HCT116 (cell line): ENCODE results near the gene TPTE2. TPM values are rescaled to one million over a fixed set of nuclear protein-coding genes. Genes with fewer than 3 reads are reported as not detected.

Source experiments
- ATAC-seq: fragments of 200-7000 bp; cut with Tn5 transposase; 2 replicates; pipeline ENCODE4 v1.9.1; 2020; ENCODE audit warnings: mild to moderate bottlenecking, moderate library complexity
- BruUV-seq: library from RNA; stranded (reverse); fragments of 400-500 nt; replicated peaks from 2 replicates; lab custom pipeline; 2021; lab: Mats Ljungman, UMichigan
- CTCF ChIA-PET: fragments of 300-600 bp; sonication (Branson Sonifier 250); formaldehyde crosslinking; loops from one replicate; lab custom pipeline; 2021; ENCODE audit warnings: antibody characterized with exemption; lab: Charles Lee
- POLR2A ChIA-PET: fragments of 300-600, 350-600 bp; sonication (Branson Sonifier 250); formaldehyde crosslinking; loops from one replicate; lab custom pipeline; 2021; ENCODE audit warnings: antibody characterized with exemption; lab: Charles Lee
- RAD21 ChIA-PET, 2 experiments: fragments of 300-600 bp; sonication (Branson Sonifier 250); formaldehyde crosslinking; loops; one replicate each; lab custom pipeline; 2023; ENCODE audit warnings: low total read pairs in 2 of 2; ENCODE audit not compliant: uncharacterized antibody in 2 of 2, unreplicated experiment in 2 of 2, low non-redundant PET in 1 of 2; lab: Charles Lee
- DNase-seq: peaks from one replicate; pipeline ENCODE4 v3.0.0-alpha.2; 2010; ENCODE audit warnings: low read depth, low spot score
- H2AFZ ChIP-seq: fragments of 200-600 bp; shearing (Covaris generic), sonication (generic); 2 replicates; pipeline ENCODE4 v1.6.1; 2017; ENCODE audit warnings: low read depth, mixed run types, mixed read lengths, antibody characterized with exemption, low read length; ENCODE audit not compliant: poor library complexity, severe bottlenecking
- H3K27ac ChIP-seq: 2 replicates; pipeline ENCODE4 v1.5.1; 2012; ENCODE audit warnings: low read depth, low read length
- H3K27me3 ChIP-seq: fragments of 200-600 bp; sonication (generic); 2 replicates; pipeline ENCODE4 v1.6.1; 2016; ENCODE audit warnings: mixed run types, low read length, mixed read lengths; ENCODE audit not compliant: insufficient read depth
- H3K36me3 ChIP-seq, 2 experiments: fragments of 200-500 bp in 1 of 2; fragments of 200-600 bp in 1 of 2; sonication (Bioruptor generic) in 1 of 2; sonication (generic) in 1 of 2; 2 replicates each; pipeline versions ENCODE4 v1.5.1 to v1.6.1; 2014 to 2016; ENCODE audit warnings: low read length in 2 of 2, inconsistent platforms in 1 of 2, mixed read lengths in 1 of 2, mixed run types in 1 of 2; ENCODE audit not compliant: insufficient read depth in 2 of 2, control insufficient read depth in 1 of 2
- H3K4me1 ChIP-seq, 2 experiments: fragments of 200-600 bp in 1 of 2; sonication (generic) in 1 of 2; 2 replicates each; pipeline versions ENCODE4 v1.5.1 to v1.6.1; 2012 to 2017; ENCODE audit warnings: low read length in 2 of 2, inconsistent platforms in 1 of 2, mild to moderate bottlenecking in 1 of 2, mixed read lengths in 1 of 2, mixed run types in 1 of 2, moderate library complexity in 1 of 2; ENCODE audit not compliant: insufficient read depth in 2 of 2, control insufficient read depth in 1 of 2
- H3K4me2 ChIP-seq: fragments of 200-600 bp; sonication (generic); 2 replicates; pipeline ENCODE4 v1.6.1; 2017; ENCODE audit warnings: mixed run types, low read length, mixed read lengths
- H3K4me3 ChIP-seq, 2 experiments: fragments of 200-600 bp in 1 of 2; sonication (generic) in 1 of 2; replicated peaks in 1 of 2; 2 replicates each; pipeline ENCODE4 v1.5.1; 2011 to 2016; ENCODE audit warnings: low read length in 2 of 2, control low read depth in 1 of 2, low read depth in 1 of 2, mild to moderate bottlenecking in 1 of 2, mixed read lengths in 1 of 2, mixed run types in 1 of 2
- H3K79me2 ChIP-seq: fragments of 200-600 bp; sonication (generic); 2 replicates; pipeline ENCODE4 v1.6.1; 2017; ENCODE audit warnings: mild to moderate bottlenecking, mixed run types, low read length, moderate library complexity, mixed read lengths; ENCODE audit not compliant: insufficient read depth
- H3K9ac ChIP-seq: fragments of 200-600 bp; sonication (generic); 2 replicates; pipeline ENCODE4 v1.6.1; 2016; ENCODE audit warnings: low read length, mixed read lengths
- H3K9me2 ChIP-seq: fragments of 200-600 bp; sonication (generic), shearing (Covaris generic); 2 replicates; pipeline ENCODE4 v1.6.1; 2017; ENCODE audit warnings: mixed run types, mild to moderate bottlenecking, moderate library complexity; ENCODE audit not compliant: insufficient read depth
- H3K9me3 ChIP-seq, 2 experiments: fragments of 200-500 bp in 1 of 2; fragments of 200-600 bp in 1 of 2; sonication (Bioruptor generic) in 1 of 2; sonication (generic) in 1 of 2; 2 replicates each; pipeline ENCODE4 v1.6.1; 2014 to 2017; ENCODE audit warnings: low read length in 2 of 2, mixed read lengths in 2 of 2, inconsistent platforms in 1 of 2, low read depth in 1 of 2, mild to moderate bottlenecking in 1 of 2, mixed run types in 1 of 2, moderate library complexity in 1 of 2; ENCODE audit not compliant: control insufficient read depth in 1 of 2, insufficient read depth in 1 of 2
- H4K20me1 ChIP-seq: fragments of 200-600 bp; sonication (generic), shearing (Covaris generic); 2 replicates; pipeline ENCODE4 v1.6.1; 2017; ENCODE audit warnings: mixed run types, mild to moderate bottlenecking, moderate library complexity; ENCODE audit not compliant: insufficient read depth
- ATF3 ChIP-seq: IDR thresholded peaks from 2 replicates; pipeline ENCODE4 v1.6.1; 2012
- CBX3 ChIP-seq: IDR thresholded peaks from 2 replicates; pipeline ENCODE4 v1.6.1; 2012; ENCODE audit warnings: low read depth
- CEBPB ChIP-seq: IDR thresholded peaks from 2 replicates; pipeline ENCODE4 v1.6.1; 2012; ENCODE audit warnings: low read depth
- CTCF ChIP-seq, 3 experiments: fragments of 200-600 bp in 1 of 3; sonication (generic) in 1 of 3; IDR thresholded peaks in 2 of 3; conservative IDR thresholded peaks in 1 of 3; 2 replicates each; pipeline ENCODE4 v1.5.1; 2012 to 2017; ENCODE audit warnings: low read depth in 2 of 3, low read length in 2 of 3, antibody characterized with exemption in 1 of 3, borderline replicate concordance in 1 of 3, control low read depth in 1 of 3, mild to moderate bottlenecking in 1 of 3, mixed read lengths in 1 of 3, mixed run types in 1 of 3, moderate library complexity in 1 of 3; ENCODE audit not compliant: insufficient read depth in 1 of 3
- EGR1 ChIP-seq: IDR thresholded peaks from 2 replicates; pipeline ENCODE4 v1.6.1; 2012; ENCODE audit warnings: low read depth
- ELF1 ChIP-seq: IDR thresholded peaks from 2 replicates; pipeline ENCODE4 v1.6.1; 2012; ENCODE audit warnings: low read depth, borderline replicate concordance
- EZH2phosphoT487 ChIP-seq: fragments of 200-600 bp; IDR thresholded peaks from 2 replicates; pipeline ENCODE4 v1.6.1; 2018; ENCODE audit warnings: antibody characterized with exemption, borderline replicate concordance
- FOSL1 ChIP-seq: IDR thresholded peaks from 2 replicates; pipeline ENCODE4 v1.6.1; 2012; ENCODE audit warnings: low read depth
- JUND ChIP-seq: IDR thresholded peaks from 2 replicates; pipeline ENCODE4 v1.6.1; 2012
- POLR2A ChIP-seq: IDR thresholded peaks from 2 replicates; pipeline ENCODE4 v1.7.0; 2011; ENCODE audit warnings: borderline replicate concordance; ENCODE audit not compliant: insufficient read depth, insufficient read length; ENCODE audit errors: extremely low read depth
- POLR2AphosphoS5 ChIP-seq: IDR thresholded peaks from 2 replicates; pipeline ENCODE4 v1.6.1; 2011; ENCODE audit warnings: mild to moderate bottlenecking, low read depth, low read length, moderate library complexity
- RAD21 ChIP-seq: IDR thresholded peaks from 2 replicates; pipeline ENCODE4 v1.6.1; 2012; ENCODE audit warnings: low read depth, mild to moderate bottlenecking
- SIN3A ChIP-seq: IDR thresholded peaks from 2 replicates; pipeline ENCODE4 v1.6.1; 2012; ENCODE audit warnings: low read depth
- SP1 ChIP-seq: IDR thresholded peaks from 2 replicates; pipeline ENCODE4 v1.6.1; 2012; ENCODE audit warnings: low read depth
- SRF ChIP-seq: IDR thresholded peaks from 2 replicates; pipeline ENCODE4 v1.6.1; 2012; ENCODE audit warnings: low read depth
- TCF7L2 ChIP-seq: IDR thresholded peaks from 2 replicates; pipeline ENCODE4 v1.7.0; 2011; ENCODE audit warnings: borderline replicate concordance, inconsistent platforms; ENCODE audit not compliant: insufficient read depth, insufficient read length; ENCODE audit errors: extremely low read depth
- YY1 ChIP-seq: IDR thresholded peaks from 2 replicates; pipeline ENCODE4 v1.6.1; 2011; ENCODE audit warnings: low read length, low read depth, moderate library complexity, mild to moderate bottlenecking; ENCODE audit not compliant: insufficient replicate concordance; ENCODE audit errors: extremely low read depth
- ZFX ChIP-seq: fragments of 450-650 bp; IDR thresholded peaks from 2 replicates; pipeline ENCODE4 v1.6.1; 2017
- ZNF274 ChIP-seq: fragments of 200-500 bp; sonication (Bioruptor generic); IDR thresholded peaks from 2 replicates; pipeline ENCODE4 v1.6.1; 2014; ENCODE audit warnings: mild to moderate bottlenecking, low read depth, low read length, inconsistent platforms
- intact Hi-C: fragments of 100-400 bp; cut with micrococcal nuclease; formaldehyde crosslinking; loops from 2 replicates; pipeline ENCODE4 v1.10.0; 2022
- total RNA-seq: library from RNA; stranded (reverse); gene quantifications from one replicate; pipeline ENCODE4 v1.2.1, GENCODE V29; 2021; ENCODE audit not compliant: unreplicated experiment
- TF ChIP-seq, protein P1 (sequence below): IDR thresholded peaks from 2 replicates; pipeline ENCODE4 v1.6.1; 2012
- TF ChIP-seq, protein P2 (sequence below): IDR thresholded peaks from 2 replicates; pipeline ENCODE4 v1.6.1; 2011; ENCODE audit warnings: mild to moderate bottlenecking, low read length, moderate library complexity; ENCODE audit not compliant: insufficient replicate concordance; ENCODE audit errors: extremely low read depth
- TF ChIP-seq, protein P3 (sequence below): IDR thresholded peaks from 2 replicates; pipeline ENCODE4 v1.6.1; 2012; ENCODE audit warnings: low read depth

Gene TPTE2
- total RNA-seq, 1 experiment from 2014 or later, result not detected

DNA sequence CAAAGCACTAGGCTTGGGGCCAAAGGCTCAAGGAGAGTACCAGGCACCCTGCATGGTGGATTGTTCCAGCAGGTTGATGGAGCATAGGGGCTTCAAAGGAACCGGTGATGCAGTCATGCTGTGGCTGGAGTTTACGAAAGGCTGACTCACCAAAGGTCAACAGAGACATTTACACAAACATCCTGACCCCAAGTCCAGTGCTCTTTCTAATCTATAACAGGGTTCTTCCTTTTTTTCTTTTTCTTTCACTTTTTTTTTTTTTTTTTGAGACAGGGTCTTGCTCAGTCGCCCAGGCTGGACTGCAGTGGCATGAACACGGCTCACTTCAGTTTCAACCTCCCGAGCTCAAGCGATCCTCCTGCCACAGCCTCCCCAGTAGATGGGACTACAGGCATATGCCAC, 35.6 kb upstream of the TPTE2 start:
- CTCF ChIA-PET, result interaction anchor here (1.3 kb wide), 1 partner anchor 9 kb away, joined by 4 read pairs; no protein-coding TSS in a partner anchor
- H3K4me1 ChIP-seq, result peaks cover 12 to 28% of the 10 kb centered on the region in 2 experiments
- ATAC-seq, result peak; percentile 47
- no peak for TF ChIP-seq ATF3
- peak; percentile 93 for TF ChIP-seq TCF7L2
- no peak for TF ChIP-seq ELF1
- TF ChIP-seq CBX3, result no peak
- TF ChIP-seq EGR1, result no peak
- TF ChIP-seq FOSL1, result peak; percentile 49
- no peak for TF ChIP-seq POLR2A
- TF ChIP-seq POLR2AphosphoS5, result no peak
- no peak for TF ChIP-seq RAD21
- no peak for TF ChIP-seq ZNF274
- 0 out of 2 replicates have a peak, but pooled peaks have one; percentile 11 for TF ChIP-seq SP1
- TF ChIP-seq YY1, result no peak
- 0 out of 2 replicates have a peak, but pooled peaks have one; percentile 29 for TF ChIP-seq JUND
- no peak for TF ChIP-seq SIN3A
- TF ChIP-seq, protein P1, sequence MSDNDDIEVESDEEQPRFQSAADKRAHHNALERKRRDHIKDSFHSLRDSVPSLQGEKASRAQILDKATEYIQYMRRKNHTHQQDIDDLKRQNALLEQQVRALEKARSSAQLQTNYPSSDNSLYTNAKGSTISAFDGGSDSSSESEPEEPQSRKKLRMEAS, result no peak
- TF ChIP-seq, protein P2, sequence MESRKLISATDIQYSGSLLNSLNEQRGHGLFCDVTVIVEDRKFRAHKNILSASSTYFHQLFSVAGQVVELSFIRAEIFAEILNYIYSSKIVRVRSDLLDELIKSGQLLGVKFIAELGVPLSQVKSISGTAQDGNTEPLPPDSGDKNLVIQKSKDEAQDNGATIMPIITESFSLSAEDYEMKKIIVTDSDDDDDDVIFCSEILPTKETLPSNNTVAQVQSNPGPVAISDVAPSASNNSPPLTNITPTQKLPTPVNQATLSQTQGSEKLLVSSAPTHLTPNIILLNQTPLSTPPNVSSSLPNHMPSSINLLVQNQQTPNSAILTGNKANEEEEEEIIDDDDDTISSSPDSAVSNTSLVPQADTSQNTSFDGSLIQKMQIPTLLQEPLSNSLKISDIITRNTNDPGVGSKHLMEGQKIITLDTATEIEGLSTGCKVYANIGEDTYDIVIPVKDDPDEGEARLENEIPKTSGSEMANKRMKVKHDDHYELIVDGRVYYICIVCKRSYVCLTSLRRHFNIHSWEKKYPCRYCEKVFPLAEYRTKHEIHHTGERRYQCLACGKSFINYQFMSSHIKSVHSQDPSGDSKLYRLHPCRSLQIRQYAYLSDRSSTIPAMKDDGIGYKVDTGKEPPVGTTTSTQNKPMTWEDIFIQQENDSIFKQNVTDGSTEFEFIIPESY, result no peak
- TF ChIP-seq CEBPB, result no peak
- TF ChIP-seq EZH2phosphoT487, result no peak
- TF ChIP-seq SRF, result no peak
- TF ChIP-seq ZFX, result no peak
- TF ChIP-seq CTCF (IDR thresholded peaks at IDR 0.05 in 2 of 3, conservative IDR thresholded peaks at IDR 0.05 in 1 of 3; ENCODE audit: borderline replicate concordance in 1 of 3, insufficient read depth in 1 of 3, low read depth in 2 of 3, low read length in 2 of 3), result no peak
- TF ChIP-seq, protein P3, sequence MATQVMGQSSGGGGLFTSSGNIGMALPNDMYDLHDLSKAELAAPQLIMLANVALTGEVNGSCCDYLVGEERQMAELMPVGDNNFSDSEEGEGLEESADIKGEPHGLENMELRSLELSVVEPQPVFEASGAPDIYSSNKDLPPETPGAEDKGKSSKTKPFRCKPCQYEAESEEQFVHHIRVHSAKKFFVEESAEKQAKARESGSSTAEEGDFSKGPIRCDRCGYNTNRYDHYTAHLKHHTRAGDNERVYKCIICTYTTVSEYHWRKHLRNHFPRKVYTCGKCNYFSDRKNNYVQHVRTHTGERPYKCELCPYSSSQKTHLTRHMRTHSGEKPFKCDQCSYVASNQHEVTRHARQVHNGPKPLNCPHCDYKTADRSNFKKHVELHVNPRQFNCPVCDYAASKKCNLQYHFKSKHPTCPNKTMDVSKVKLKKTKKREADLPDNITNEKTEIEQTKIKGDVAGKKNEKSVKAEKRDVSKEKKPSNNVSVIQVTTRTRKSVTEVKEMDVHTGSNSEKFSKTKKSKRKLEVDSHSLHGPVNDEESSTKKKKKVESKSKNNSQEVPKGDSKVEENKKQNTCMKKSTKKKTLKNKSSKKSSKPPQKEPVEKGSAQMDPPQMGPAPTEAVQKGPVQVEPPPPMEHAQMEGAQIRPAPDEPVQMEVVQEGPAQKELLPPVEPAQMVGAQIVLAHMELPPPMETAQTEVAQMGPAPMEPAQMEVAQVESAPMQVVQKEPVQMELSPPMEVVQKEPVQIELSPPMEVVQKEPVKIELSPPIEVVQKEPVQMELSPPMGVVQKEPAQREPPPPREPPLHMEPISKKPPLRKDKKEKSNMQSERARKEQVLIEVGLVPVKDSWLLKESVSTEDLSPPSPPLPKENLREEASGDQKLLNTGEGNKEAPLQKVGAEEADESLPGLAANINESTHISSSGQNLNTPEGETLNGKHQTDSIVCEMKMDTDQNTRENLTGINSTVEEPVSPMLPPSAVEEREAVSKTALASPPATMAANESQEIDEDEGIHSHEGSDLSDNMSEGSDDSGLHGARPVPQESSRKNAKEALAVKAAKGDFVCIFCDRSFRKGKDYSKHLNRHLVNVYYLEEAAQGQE, result no peak

More for the DNA sequence above, 35.6 kb upstream of the TPTE2 start:
- intact Hi-C loops, result no loop called here
- Histone ChIP-seq H4K20me1 (no peaks in the 10 kb centered on the region), H3K36me3 (no peaks in the 10 kb centered on the region), H3K9ac (no peak overlapping the region), H3K9me3 (no peaks in the 10 kb centered on the region), H3K4me3 (no peak overlapping the region), H3K27ac (no peak overlapping the region), H3K9me2 (no peaks in the 10 kb centered on the region), H2AFZ (peak overlapping the region; percentile 11), H3K4me2 (peak overlapping the region; percentile 62), H3K79me2 (peaks cover 5% of the 10 kb centered on the region; the same call in 1 of the 2 replicates), H3K27me3 (no peaks in the 10 kb centered on the region)
- ChIA-PET POLR2A (no interaction called here), RAD21 (no interaction called here)
- peak; percentile 40 for DNase-seq
- BruUV-seq, result no TSS peak
